ENCODE measurements around the gene B4GALNT1.

The B4GALNT1 gene

GRCh38 chr12:57586832-57587429 lies 46.1 kb downstream of the B4GALNT1 start:
- no peak for DNase-seq (ENCODE audit: low read depth)
- TF ChIP-seq, protein P1, sequence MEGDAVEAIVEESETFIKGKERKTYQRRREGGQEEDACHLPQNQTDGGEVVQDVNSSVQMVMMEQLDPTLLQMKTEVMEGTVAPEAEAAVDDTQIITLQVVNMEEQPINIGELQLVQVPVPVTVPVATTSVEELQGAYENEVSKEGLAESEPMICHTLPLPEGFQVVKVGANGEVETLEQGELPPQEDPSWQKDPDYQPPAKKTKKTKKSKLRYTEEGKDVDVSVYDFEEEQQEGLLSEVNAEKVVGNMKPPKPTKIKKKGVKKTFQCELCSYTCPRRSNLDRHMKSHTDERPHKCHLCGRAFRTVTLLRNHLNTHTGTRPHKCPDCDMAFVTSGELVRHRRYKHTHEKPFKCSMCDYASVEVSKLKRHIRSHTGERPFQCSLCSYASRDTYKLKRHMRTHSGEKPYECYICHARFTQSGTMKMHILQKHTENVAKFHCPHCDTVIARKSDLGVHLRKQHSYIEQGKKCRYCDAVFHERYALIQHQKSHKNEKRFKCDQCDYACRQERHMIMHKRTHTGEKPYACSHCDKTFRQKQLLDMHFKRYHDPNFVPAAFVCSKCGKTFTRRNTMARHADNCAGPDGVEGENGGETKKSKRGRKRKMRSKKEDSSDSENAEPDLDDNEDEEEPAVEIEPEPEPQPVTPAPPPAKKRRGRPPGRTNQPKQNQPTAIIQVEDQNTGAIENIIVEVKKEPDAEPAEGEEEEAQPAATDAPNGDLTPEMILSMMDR (IDR thresholded peaks at IDR 0.05; ENCODE audit: insufficient read depth, low read depth, low read length, missing control alignments): no peak
- H3K4me3 ChIP-seq (ENCODE audit: low read depth, low read length): no peak overlapping the region

DNA sequence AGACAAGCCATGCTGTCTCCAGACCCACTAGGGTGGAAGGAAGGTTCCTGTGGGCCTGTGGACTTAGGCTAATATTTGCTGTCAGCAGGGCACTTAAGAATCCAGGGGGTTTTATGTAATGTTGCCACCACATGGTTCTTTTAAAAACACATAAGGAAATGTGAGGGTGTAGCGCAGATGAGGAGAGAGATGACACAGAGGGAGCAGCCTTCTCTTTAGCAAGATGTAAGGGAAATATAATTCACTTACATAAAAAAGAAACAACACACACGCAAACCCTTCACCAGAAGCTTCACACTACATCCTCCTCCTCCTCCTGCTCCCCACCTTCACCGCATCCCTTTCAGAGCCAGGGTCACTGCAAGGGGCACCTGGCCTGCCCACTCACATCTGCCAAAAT lies 46.9 kb downstream of the B4GALNT1 start:
- H3K4me3 ChIP-seq (ENCODE audit: low read depth, low read length): no peak overlapping the region
- TF ChIP-seq, protein P1 (IDR thresholded peaks at IDR 0.05; ENCODE audit: insufficient read depth, low read depth, low read length, missing control alignments): no peak
- DNase-seq (ENCODE audit: low read depth): no peak

- TF ChIP-seq, protein P1 (IDR thresholded peaks at IDR 0.05; ENCODE audit: insufficient read depth, low read depth, low read length, missing control alignments): no peak
- H3K4me3 ChIP-seq (ENCODE audit: low read depth, low read length): no peak overlapping the region
- DNase-seq (ENCODE audit: low read depth): no peak
Observed at GRCh38 chr12:57585156-57585555, 47.8 kb downstream of the B4GALNT1 start.

DNA sequence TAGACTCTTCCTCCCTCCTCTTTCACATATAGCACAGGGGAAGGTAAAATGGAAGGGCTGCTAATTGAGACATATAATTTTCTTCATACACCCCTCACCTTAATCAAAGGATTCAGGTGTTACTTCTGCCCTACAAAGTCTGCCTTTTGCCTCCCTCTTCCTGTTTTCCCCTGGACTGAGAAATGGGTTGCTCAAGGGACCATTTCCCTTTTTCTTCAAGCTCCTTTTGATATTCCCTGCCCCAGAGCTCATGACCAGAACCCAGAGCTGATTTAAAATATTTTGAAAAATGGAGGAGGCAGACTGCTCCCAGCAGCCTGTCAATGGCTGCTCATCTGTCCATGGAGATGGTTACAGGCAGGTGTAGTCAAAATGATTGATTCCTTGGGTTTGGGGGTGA lies 48.3 kb downstream of the B4GALNT1 start:
- TF ChIP-seq, protein P1 (IDR thresholded peaks at IDR 0.05; ENCODE audit: insufficient read depth, low read depth, low read length, missing control alignments): no peak
- H3K4me3 ChIP-seq (ENCODE audit: low read depth, low read length): no peak overlapping the region
- no peak for DNase-seq (ENCODE audit: low read depth)

DNA sequence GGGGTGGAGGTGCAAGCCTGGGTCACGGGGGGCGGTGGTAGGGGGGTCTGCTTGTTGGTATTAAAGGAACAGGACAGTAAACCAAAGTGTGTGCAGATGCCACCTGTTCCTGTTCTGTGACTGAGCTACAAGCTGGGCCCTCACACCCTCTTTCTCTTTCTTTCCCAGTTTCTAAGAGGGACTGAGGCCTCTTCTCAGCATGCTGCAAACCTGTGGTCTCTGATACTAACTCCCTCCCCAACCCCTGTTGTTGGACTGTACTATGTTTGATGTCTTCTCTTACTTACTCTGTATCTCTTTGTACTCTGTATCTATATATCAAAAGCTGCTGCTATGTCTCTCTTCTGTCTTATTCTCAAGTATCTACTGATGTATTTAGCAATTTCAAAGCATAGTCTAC lies 49.0 kb downstream of the B4GALNT1 start:
- TF ChIP-seq, protein P1 (IDR thresholded peaks at IDR 0.05; ENCODE audit: insufficient read depth, low read depth, low read length, missing control alignments): no peak
- H3K4me3 ChIP-seq (ENCODE audit: low read depth, low read length): no peak overlapping the region
- no peak for DNase-seq (ENCODE audit: low read depth)

DNA sequence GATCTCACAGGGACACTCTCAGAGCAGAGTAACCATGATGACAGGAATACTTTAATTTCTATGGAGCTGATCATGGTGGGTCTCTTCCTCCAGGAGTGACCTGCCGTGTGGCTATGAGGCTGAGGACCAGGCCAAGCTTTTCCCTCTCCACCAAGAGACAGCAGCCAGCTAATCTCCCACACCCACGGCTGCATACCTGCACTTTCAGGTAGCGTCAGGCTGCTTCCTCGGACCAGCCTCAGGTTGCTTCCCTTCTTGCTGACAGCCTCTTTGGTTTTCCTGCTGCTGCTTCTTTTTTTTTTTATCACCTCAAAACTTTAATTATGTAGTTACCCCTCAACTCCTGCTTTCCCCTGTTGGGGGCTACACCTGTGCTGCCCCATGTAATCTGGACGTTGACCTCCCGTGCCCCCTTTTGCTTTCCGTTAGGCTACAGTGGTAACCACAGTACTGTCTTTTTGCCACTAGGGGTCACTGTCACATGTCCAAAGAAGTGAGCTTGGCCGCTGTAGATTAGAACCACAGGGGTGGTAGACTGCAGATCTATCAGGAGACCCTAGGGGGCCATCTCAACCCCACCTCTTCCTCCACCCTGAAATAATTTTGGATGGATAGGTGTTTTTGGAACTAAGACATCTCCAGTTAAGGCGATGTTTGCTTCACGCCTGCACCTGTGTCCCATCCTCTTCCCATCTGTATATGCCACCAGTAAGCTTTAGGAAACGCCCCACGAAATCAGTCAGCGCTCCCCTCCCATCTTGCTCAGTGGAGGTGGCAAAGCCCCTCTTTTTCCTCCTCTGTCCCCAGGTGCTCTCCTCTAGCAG lies 49.8 kb downstream of the B4GALNT1 start:
- no peak overlapping the region for H3K4me3 ChIP-seq (ENCODE audit: low read depth, low read length)
- peak; percentile 91 for DNase-seq (ENCODE audit: low read depth)
- TF ChIP-seq, protein P1 (IDR thresholded peaks at IDR 0.05; ENCODE audit: insufficient read depth, low read depth, low read length, missing control alignments): peak; percentile 87
